OCI-LY7 (cell line): ENCODE measurements around the gene ABCG4.
"Not testable (repeated sequence)": the region's sequence is repeated elsewhere in the genome, so short reads cannot be mapped to it uniquely, and the experiment has no call there.

Experiments used
- EZH2phosphoT487 ChIP-seq: fragments of 200-600 bp; sonication (generic); IDR thresholded peaks from 2 replicates; pipeline ENCODE4 v1.6.1; 2018; ENCODE audit warnings: low read depth, borderline replicate concordance, mild to moderate bottlenecking, mixed run types, antibody characterized with exemption, low read length, moderate library complexity, mixed read lengths
- TF ChIP-seq, protein P1 (sequence below): fragments of 200-600 bp; sonication (generic); conservative IDR thresholded peaks from 2 replicates; pipeline ENCODE4 v1.5.1; 2014; ENCODE audit warnings: mild to moderate bottlenecking, antibody characterized with exemption, low read length, moderate library complexity, mixed read lengths

DNA sequence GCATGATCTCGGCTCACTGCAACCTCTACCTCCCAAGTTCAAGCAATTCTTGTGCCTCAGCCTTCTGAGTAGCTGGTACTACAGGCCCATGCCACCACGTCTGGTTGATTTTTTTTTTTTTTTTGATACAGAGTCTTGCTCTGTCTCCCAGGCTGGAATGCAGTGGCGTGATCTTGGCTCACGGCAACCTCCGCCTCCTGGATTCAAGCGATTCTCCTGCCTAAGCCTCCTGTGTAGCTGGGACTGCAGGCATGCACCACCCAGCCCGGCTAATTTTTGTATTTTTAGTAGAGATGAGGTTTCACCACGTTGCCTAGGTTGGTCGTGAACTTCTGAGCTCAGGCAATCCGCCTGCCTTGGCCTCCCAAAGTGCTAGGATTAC is 18.2 kb downstream of the ABCG4 start:
- TF ChIP-seq, protein P1, sequence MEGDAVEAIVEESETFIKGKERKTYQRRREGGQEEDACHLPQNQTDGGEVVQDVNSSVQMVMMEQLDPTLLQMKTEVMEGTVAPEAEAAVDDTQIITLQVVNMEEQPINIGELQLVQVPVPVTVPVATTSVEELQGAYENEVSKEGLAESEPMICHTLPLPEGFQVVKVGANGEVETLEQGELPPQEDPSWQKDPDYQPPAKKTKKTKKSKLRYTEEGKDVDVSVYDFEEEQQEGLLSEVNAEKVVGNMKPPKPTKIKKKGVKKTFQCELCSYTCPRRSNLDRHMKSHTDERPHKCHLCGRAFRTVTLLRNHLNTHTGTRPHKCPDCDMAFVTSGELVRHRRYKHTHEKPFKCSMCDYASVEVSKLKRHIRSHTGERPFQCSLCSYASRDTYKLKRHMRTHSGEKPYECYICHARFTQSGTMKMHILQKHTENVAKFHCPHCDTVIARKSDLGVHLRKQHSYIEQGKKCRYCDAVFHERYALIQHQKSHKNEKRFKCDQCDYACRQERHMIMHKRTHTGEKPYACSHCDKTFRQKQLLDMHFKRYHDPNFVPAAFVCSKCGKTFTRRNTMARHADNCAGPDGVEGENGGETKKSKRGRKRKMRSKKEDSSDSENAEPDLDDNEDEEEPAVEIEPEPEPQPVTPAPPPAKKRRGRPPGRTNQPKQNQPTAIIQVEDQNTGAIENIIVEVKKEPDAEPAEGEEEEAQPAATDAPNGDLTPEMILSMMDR = not testable (repeated sequence)
- TF ChIP-seq EZH2phosphoT487 = not testable (repeated sequence)
